GM12891 (cell line): ENCODE measurements around the gene PSMD13.

Experiments used
- PAX5 ChIP-seq: IDR thresholded peaks from 2 replicates; pipeline ENCODE4 v1.6.1; 2011; ENCODE audit warnings: low read length, moderate library complexity, mild to moderate bottlenecking; ENCODE audit not compliant: insufficient read depth, severe bottlenecking
- POLR2A ChIP-seq: IDR thresholded peaks from 2 replicates; pipeline ENCODE4 v1.6.1; 2011; ENCODE audit warnings: low read depth, low read length, control low read depth
- POLR2AphosphoS5 ChIP-seq: IDR thresholded peaks from 2 replicates; pipeline ENCODE4 v1.6.1; 2011; ENCODE audit warnings: low read depth, low read length, control low read depth
- POU2F2 ChIP-seq: IDR thresholded peaks from 2 replicates; pipeline ENCODE4 v1.6.1; 2011; ENCODE audit warnings: low read depth, mild to moderate bottlenecking, control low read depth, low read length, moderate library complexity
- SPI1 ChIP-seq: IDR thresholded peaks from 2 replicates; pipeline ENCODE4 v1.6.1; 2011; ENCODE audit warnings: low read depth, low read length, control low read depth
- TAF1 ChIP-seq: IDR thresholded peaks from 2 replicates; pipeline ENCODE4 v1.6.1; 2011; ENCODE audit warnings: low read depth, low read length, control low read depth

DNA sequence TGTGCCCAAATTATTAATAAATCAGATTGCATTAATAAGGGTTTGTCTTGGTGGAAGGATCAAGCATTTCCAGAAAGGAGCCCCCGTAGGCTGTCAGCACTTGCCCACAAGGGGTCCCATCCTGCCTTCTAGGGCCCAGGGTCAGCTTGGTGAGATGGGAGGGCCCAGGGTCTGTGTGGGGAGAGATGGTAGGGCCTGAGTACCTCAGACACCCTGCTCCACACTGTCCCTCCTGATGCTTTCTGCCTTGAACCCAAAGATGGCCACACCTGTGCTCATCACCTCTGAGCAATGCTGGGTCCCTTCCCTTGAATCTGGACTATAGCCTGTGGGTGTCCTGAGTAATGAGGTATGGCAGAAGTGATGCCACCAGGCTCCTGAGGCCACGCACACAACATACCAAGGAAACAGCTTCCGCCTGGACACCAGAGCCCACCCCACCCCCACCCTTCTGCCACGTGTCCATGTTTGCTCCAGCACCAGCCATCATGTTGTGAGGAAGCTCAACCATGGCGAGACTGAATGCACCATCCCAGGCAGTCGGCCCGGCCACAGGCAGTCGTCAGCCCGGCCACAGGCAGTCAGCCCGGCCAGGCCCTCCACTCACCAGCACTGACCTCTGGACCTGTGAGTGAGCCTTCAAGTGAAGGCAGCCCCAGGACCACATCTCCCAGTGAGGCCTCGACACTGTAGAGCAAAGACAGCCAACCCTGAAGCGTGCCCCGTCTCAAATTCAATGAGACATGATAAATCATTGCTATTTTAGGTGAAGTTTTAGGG is 36.4 kb upstream of the PSMD13 start:
- TF ChIP-seq POLR2A: no peak
- no peak for TF ChIP-seq TAF1
- 0 out of 2 replicates have a peak, but pooled peaks have one; percentile 20 for TF ChIP-seq POLR2AphosphoS5
- TF ChIP-seq SPI1: no peak
- no peak for TF ChIP-seq PAX5
- TF ChIP-seq POU2F2: no peak
